Stimulated activated CD4-positive, alpha-beta T cell treated with anti-CD3 and anti-CD28 coated beads, Interleukin-15, amount 100 ng/mL, for 24 hours (primary cell): ENCODE results near the gene GPR27.

ENCODE experiments used
- DNase-seq: peaks from one replicate; pipeline ENCODE4 v3.0.0-alpha.2; 2020

GPR27 gene

DNA sequence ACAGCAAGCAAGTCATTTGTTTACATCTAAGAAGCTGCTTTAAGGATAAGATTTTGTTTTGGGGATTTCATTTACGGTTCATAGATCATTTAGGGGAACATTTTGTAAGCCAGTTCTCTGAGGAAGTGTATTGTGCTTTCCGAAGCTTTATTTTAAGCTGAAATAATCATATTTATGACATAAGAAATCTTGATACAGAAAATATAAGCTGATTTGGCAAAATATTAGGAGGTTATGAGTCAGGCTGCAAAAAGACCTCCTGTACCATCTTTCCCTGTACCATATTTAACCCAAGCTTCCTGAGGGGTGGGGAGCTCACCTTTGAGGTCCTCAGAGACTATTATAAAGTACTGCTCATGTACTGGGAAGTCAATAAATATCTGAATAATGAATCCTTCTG lies 20.3 kb upstream of the GPR27 start:
- DNase-seq: no peak

DNA sequence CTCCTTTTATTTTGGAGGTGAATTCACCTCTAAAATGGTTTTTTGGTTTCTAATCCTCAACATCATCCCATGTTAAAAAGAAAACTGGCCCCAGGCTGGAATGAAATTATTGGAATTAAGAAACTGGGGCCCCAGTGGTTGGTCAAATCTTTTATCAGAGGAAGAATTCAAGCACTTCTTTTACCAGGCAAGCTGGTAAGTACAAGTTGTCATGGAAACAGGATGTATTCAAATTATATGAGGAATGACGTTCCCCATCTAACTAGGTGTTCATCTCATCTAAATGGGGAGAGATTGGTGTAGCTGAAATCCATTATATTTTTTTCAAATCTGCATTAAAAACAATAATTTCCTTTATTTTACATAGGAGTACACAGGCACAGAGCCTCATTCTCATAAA lies 18.8 kb upstream of the GPR27 start:
- no peak for DNase-seq

DNA sequence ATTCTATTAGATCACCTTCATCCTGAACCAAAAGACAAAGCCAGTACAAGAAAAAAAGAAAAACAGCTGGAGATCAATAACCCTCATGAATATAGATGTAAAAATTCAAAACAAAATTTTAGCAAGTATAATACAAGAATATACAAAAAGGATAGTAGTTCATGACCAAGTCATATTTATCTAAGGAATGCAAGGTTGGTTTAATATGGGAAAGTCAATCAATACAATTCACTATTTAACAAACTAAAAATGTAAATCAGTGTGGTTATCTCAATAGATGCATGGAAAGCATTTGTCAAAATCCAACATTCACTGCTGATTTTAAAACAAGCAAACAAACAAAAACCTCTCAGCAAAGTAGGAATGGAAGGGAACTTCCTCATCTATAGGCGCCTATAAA lies 11.0 kb upstream of the GPR27 start:
- no peak for DNase-seq

DNA sequence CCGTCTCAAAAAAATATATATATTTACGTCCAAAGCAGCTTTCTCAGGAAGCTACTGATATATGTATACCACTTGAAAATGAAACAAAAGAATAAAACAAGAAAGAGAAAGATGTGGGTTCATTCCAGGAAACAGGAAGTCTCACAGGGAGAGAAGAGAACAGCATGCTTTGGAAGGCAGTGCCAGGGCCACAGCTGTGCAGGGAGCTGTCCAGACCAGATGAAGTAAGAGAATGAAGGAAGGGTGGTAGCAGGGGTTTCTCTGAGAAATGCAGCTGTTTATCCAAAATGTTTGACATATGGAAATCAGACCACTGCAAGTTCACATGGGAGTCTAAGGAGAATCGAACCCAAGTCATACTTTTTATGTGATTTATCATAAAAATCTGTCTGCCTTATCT lies 8.9 kb upstream of the GPR27 start:
- DNase-seq: no peak

DNA sequence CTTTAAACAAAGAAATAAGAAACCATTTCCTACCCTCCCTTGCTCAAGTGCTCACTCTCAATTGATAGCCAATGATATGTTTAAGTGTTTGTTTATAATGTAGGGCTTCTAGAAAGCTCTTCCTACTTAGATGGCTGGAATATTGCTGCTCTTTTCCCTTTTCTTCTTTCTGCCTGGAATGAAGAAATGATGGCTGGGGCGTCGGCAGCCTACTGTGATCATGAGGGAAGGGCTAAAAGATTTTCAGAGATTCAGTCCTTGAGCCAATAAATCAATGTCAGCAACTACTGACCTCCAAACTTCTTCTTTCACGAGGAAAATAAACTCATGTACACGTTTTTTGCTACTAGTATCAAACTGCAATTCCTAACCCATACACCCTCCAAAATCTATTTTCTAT lies 2.1 kb upstream of the GPR27 start:
- no peak for DNase-seq

DNA sequence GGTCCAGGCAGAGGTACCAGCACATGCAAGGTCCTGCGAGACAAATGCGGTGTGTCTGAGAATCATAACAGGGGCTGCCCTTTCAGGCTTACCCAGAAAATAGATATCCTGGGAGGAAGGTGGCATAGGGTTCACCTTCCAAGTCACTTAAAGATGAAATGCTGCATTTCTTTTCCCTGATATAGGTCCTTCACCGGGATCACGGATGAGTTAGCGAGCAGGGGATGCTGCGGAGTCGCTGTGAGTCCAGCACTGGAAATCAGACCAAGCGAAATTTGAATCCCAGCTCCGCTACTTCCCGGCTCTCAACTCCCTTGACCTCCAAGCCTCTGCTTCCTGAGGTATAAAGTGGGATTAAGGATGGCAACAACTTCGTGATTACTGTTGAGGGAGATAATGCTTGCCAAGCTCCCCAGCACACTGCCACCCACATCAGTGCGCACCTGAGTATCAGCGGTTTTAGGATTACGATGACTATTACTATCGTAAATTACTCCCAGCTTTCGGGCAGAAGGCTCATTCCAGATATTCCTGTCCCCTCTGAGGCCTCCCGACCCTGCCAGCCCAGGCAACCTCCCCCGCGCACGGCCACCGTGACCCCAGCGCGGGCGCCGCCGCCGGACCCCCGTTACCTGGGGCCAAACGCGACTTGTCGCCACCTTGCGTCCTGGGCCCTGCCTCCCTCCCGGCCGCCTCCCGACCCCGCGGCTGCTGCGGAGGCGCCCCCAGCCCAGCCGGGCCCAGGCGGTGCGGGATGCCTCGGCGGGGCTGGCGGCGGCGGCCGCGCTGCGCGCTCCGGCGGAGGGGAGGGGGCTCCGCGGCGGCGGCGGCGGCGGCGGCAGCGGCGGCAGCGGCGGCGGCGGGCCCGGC lies 589 bp upstream of the GPR27 start:
- DNase-seq: no peak

DNA sequence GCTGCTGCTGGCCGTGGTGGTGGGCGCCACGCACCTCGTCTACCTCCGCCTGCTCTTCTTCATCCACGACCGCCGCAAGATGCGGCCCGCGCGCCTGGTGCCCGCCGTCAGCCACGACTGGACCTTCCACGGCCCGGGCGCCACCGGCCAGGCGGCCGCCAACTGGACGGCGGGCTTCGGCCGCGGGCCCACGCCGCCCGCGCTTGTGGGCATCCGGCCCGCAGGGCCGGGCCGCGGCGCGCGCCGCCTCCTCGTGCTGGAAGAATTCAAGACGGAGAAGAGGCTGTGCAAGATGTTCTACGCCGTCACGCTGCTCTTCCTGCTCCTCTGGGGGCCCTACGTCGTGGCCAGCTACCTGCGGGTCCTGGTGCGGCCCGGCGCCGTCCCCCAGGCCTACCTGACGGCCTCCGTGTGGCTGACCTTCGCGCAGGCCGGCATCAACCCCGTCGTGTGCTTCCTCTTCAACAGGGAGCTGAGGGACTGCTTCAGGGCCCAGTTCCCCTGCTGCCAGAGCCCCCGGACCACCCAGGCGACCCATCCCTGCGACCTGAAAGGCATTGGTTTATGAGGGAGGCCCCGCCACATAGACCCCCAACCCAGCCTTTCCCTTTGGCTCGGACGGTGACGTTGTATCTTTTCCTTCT lies 1.1 kb downstream of the GPR27 start:
- peak; percentile 5 for DNase-seq

DNA sequence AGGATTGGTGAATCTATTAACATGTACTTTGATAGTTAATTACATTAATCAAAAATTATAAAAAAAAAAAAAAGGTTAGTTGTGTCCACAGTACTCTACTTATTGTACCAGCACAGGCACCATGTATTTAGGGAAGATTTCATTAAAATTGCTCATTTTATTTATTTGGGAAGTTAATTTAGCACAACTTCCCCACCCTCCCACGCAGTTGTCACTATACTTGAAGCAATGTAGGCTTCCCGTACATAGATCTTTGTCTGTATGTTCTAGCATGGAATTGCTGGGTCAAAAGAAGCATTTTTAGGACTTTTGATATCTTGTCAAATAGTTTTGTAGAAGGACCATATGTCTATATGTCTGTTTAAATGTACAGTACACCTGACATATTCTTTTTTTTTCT lies 4.4 kb downstream of the GPR27 start:
- DNase-seq: no peak

DNA sequence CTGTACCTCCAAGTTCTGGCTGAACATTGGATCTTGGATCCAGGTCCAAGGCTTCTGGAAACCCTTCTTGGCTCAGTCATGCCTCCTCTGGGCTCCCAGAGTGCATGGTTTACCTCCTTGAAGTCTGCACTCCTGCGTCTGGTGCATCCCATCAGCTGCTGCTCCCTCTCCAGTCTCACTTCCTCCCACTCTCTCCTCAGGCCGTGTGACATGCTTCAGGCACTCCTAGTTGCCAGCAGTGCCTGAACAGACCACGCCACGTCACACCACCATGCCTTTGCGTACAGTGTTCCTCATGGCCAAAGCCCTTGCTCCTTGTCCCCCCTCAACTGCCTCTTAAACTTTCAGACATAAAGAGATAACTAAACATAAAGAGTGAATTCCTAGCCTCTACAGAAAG lies 5.7 kb downstream of the GPR27 start:
- no peak for DNase-seq

DNA sequence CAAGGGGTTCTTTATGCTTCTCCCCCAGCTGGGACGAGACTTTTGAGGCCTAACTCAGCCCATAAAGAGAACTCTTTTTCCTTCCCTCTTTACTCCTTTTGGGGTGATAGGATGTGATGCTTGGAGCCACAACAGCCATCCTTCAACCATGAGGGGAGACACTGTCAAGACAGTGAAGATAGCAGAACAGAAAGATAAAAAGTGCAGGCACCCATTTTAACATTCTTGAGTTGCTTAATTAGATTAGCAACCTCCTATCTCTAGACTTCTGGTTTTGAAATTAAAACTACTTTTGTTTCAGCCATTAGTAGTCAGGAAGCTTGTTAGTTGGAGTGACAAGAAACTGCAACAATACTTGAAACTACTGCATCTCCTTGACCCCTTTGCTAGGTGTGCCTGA lies 6.5 kb downstream of the GPR27 start:
- no peak for DNase-seq

DNA sequence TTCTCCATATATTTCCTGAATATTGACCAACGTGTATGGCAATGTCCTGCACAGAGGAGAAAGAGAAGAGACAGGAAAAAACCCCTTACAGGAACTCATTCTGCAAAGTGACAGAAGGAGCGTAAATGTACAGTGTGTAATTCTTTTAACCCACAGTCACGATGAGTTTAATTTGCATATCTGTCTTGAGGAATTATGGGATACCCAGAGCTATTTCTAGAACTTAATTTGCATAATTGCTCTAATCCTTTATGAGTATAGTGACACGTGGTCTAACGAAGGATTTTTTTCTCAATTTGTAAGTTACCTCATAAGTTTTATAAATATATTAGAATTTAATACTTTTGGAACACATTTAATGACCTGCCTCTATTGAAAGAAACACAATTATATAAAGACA lies 9.8 kb downstream of the GPR27 start:
- DNase-seq: no peak

DNA sequence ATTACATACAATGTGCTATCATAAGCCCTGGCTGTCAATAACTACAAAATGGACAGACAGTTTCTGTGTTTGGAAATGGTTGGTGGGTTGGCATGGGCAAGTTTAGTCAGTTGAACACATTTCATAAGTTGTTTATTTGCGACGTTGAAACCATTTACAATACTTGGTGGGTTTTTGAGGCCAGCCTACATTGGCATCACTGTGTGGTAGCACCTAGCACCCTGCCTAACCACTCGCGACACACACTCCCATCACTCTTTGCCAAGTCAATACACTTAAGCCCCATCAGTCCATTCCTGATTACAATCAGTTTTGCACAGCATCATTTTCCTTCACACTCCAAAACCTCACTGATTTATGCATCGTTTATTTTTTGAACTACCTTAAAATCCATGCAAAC lies 17.5 kb downstream of the GPR27 start:
- no peak for DNase-seq

DNA sequence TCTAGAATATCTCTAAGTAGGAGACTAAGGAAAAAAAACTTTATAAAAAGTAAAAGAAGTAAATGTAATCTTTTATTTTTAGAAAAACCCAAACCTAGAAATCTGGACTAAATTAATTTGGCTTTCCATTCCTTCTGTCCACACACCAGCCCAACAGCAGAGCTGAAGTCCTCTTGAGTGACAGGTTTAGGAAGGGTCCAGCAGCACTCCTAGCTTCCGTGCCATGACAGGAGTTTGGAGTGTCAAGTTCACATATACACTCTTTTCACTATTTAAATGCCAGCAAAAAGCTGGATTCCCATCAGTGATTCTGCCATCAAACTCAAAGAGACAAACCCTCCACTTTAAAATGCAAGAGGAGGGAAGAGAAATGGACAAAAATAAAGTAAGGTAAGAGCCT lies 18.2 kb downstream of the GPR27 start:
- no peak for DNase-seq

DNA sequence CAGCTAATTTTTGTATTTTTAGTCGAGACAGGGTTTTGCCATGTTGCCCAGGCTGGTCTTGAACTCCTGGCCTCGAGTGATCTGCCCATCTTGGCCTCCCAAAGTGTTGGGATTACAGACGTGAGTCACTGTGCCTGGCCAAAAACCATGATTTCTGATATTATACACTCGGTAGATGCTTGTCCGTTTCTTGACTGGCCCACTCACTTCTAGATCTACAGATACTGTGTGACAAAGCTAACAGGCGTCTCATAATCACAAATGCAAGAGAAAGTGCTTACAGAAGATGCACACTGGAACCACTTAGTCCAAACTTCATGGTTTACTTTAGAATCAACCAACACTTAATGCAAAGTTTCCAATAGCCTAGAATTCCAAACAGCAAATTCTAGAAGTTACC lies 22.9 kb downstream of the GPR27 start:
- no peak for DNase-seq

DNA sequence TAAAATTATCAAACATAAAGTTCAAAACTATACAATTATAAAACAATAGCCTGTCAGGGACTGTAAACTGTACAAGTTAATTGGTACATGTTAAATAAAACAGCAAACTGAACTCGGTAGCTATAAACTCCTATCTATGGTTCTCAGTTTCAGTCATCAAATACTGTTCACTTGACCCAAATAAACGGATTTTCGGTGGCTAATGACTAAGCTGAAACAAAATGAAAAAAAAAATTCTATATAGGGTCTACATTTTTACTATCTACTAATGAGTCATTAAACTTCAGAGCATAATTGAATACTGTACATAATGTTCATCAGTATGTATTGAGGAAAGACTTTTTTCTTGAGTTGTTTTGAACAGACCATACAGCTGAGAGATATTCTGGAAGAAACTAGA lies 24.7 kb downstream of the GPR27 start:
- DNase-seq: no peak

DNA sequence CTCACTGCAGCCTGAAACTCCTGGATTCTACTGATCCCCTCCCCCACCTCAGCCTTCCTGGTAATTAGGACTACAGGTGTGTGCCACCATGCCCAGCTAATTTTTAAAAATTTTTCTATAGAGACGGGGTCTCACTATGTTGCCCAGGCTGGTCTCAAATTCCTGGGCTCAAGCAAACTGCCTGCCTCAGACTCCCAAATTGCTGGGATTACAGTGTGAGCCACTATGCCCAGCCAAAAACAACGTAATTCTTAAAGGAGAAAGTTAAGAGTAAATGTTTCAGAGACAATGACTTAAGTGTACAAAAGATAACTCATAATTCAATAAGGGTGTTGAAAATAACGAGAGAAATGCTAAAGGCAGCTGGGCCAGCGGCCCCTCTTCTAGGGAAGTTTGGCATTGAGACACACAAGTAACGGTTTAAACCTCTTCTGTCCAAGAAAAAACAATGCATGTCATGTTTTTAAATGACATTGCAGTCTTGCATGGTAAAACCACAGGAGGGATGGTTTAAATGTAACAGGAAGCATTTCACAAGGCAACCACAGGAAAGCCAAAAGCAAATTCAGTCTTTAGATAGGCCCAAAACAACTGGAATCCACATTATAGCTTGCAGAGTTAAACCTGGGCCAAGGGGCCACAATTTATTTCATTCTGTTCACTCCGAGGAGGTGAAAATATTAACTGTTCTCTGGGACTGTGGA lies 26.2 kb downstream of the GPR27 start:
- DNase-seq: no peak

DNA sequence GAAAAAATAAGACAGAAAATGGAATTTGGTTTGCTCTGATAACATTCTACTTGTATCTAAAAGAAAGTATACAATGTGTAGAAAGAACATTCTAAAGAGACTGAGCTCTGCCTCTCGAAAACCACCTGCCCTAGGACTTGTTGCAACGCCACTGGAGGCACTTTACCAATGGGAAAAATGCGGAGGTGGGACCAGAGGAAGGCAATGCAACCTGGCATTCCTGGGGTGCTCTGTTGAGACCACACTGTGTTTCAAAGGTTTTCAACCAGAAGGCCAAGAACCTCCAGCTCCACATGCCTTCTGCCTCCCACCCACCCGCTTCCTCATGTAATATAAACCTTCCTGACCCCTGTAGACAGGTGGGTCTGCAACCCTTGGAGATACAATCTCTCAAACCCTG lies 26.8 kb downstream of the GPR27 start:
- DNase-seq: no peak

DNA sequence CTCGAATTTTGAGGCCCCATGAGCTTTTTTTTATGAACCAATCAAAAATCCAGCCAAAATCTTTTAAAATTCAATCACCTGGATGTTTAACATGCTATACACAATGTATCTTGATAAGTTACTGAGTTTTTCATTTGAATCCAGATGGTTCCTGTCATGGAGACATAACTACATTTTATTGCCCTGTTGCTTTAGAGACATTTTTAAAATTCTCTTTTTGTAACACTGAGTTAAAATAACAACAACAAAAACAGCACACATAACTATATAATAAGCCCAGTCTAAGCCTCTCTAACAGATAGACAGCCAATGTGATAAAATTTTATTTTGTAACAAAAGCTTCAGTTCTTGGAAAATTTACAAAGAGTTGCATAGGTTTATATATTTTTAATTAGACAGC lies 29.5 kb downstream of the GPR27 start:
- no peak for DNase-seq

DNA sequence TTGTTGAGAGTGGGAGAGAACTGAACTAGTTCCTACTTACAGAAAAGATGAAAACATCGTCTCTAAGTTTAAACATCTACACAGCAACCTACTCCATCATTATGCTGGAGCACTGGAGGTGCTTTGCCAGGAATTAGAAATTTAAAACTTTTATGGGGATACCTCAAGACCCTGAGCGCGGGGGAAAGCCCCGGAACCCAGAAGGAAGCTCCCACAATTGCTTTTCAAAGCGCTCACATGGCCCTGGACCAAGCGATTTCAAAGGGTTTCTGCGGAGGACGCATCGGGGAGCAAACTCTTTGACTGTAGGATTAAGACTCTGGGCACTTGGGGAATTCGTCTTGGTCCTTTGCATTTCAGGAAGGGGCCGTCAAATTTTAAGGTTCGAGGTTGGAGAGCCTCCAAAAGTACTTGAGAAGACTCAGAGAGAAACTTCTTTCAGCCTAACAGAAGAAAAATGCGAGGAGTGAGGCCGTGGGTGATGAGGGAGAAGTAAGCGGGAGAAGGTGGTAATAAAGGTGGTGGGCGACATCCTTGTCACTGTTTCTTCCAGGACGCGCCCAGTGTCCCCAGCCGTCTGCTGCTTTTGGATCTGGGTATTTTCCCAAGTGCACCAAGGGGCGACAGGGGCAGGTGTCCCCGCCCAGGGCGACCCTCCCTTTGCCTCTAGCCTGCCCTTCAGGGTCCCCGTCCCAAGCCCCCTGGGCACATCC lies 30.7 kb downstream of the GPR27 start:
- DNase-seq: peak; percentile 4

DNA sequence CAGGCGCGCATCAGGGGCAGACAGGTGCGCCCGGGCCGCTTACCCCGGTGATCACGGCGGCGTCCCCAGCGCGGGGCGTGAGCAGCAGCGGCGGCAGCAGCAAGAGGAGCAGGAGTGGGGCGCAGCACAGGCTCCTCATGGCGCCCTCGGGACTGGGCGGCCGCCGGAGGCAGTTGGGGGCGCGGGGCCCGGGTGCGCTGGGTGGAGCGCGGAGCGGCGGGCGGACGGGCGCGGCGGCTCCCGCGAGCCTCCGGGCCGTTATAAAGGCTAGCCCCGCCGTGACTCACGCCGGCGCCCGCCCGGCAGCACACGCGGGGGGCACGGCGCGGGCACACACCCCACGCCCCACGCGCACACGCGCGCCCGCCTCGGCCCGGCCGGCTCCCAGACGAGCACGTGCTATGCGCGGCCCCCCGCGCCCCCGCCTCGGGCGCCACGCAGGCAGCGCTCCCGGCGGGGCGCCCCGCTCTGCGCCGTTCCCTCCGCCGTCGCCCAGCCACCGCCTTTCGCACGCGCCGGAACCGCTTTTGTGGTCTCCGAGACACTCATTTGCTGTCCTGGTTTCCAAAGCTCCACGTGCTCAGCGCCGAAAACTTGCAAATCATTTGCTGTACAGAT lies 31.4 kb downstream of the GPR27 start, which contains the start of gene PROK2:
Gene PROK2, minus strand, starts transcription at position 235 of the 618 bp plus-strand sequence. Its CDS starts 96 bp downstream, at position 139.
- peak; percentile 65 for DNase-seq

DNA sequence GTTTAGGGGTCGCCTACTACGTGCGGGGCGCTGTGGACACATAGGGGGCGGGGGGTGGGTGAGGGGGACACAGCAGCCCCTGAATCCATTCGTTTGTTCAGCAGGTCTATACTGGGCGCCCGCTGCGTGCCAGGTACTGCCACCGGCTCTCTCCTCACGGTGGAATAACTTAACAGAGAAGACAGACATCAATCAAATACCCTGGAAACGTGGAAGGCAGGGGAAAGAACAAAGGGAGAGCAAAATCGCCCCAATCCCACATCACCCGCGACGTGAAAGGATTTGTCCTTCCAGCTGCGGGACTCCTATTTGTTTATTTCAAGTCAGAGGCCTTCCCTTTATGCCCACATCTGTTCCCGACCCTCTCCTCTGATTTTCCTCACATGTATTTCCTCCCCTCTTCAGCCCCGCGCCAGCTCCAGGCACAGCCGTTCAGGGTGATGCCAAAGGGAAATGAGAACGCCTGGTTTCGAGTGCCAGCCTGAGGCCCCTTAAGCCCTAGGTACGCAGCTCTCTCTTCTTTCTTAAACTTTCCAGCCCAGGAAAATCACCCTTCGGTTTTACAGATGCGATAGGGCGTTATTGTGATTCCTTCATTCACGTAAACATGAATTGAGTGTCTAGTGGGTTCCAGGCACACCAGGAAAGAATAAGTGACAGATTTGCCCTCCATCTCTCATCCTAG lies 32.0 kb downstream of the GPR27 start:
- peak; percentile 6 for DNase-seq

DNA sequence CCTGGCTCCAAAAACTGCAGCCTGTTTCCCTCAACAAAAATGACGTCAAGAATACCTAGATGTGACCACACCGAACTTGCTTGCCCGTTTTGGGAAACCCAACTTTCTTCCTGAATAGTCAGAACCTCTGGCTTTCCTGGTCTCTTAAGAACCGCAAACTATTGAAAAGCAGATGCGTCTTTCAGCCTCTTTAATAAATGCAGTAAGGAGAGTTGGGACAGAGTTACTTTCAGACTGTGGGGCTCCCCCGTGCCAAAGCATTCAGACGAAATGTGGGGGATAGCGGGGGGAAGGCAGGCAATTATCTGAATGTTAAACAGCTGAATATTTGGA lies 32.5 kb downstream of the GPR27 start:
- DNase-seq: no peak
